H9 (cell line): ENCODE measurements around the gene KDM1B. TPM values are rescaled to one million over a fixed set of nuclear protein-coding genes. Genes with fewer than 3 reads are reported as not detected.

Experiments
- DNase-seq: peaks from one replicate; pipeline ENCODE4 v3.0.0-alpha.2; 2017
- H2AFZ ChIP-seq: one replicate; pipeline ENCODE4 v1.6.1; 2013; ENCODE audit warnings: mild to moderate bottlenecking, low read length, control low read depth, moderate library complexity
- H2AK5ac ChIP-seq: 2 replicates; pipeline ENCODE4 v1.6.1; 2013; ENCODE audit warnings: low read length, control low read depth, mixed read lengths; ENCODE audit not compliant: insufficient read length
- H2BK120ac ChIP-seq: one replicate; pipeline ENCODE4 v1.6.1; 2013; ENCODE audit warnings: low read depth, mild to moderate bottlenecking, low read length, control low read depth, inconsistent platforms; ENCODE audit not compliant: poor library complexity, severe bottlenecking
- H2BK12ac ChIP-seq: 2 replicates; pipeline ENCODE4 v1.6.1; 2013; ENCODE audit warnings: low read length, control low read depth, mixed read lengths, low read depth; ENCODE audit not compliant: insufficient read length
- H2BK15ac ChIP-seq: 2 replicates; pipeline ENCODE4 v1.6.1; 2013; ENCODE audit warnings: low read depth, low read length, control low read depth
- H2BK20ac ChIP-seq: one replicate; pipeline ENCODE4 v1.6.1; 2013; ENCODE audit warnings: low read depth, mild to moderate bottlenecking, low read length, control low read depth, inconsistent platforms; ENCODE audit not compliant: poor library complexity, severe bottlenecking
- H2BK5ac ChIP-seq: 2 replicates; pipeline ENCODE4 v1.6.1; 2013; ENCODE audit warnings: low read length, control low read depth, mixed read lengths; ENCODE audit not compliant: insufficient read length
- H3K14ac ChIP-seq: 2 replicates; pipeline ENCODE4 v1.6.1; 2013; ENCODE audit warnings: low read length, control low read depth; ENCODE audit not compliant: insufficient read depth
- H3K18ac ChIP-seq: 2 replicates; pipeline ENCODE4 v1.6.1; 2013; ENCODE audit warnings: low read depth, mild to moderate bottlenecking, mixed read lengths, low read length, control low read depth; ENCODE audit not compliant: insufficient read length
- H3K23ac ChIP-seq: 2 replicates; pipeline ENCODE4 v1.6.1; 2013; ENCODE audit warnings: low read length, control low read depth, mixed read lengths, low read depth; ENCODE audit not compliant: insufficient read length
- H3K23me2 ChIP-seq: 2 replicates; pipeline ENCODE4 v1.6.1; 2013; ENCODE audit warnings: low read depth, mild to moderate bottlenecking, mixed read lengths, low read length, control low read depth; ENCODE audit not compliant: insufficient read length, poor library complexity, severe bottlenecking
- H3K27ac ChIP-seq: 2 replicates; pipeline ENCODE4 v1.5.1; 2013; ENCODE audit warnings: low read length, control low read depth, mixed read lengths, low read depth; ENCODE audit not compliant: insufficient read length
- H3K27me3 ChIP-seq: 2 replicates; pipeline ENCODE4 v1.6.1; 2013; ENCODE audit warnings: low read length, control low read depth, inconsistent platforms; ENCODE audit not compliant: insufficient read depth
- H3K4ac ChIP-seq: 2 replicates; pipeline ENCODE4 v1.6.1; 2013; ENCODE audit warnings: low read depth, mild to moderate bottlenecking, control low read depth, inconsistent platforms, low read length, moderate library complexity
- H3K4me1 ChIP-seq: 2 replicates; pipeline ENCODE4 v1.6.1; 2013; ENCODE audit warnings: low read length, control low read depth, inconsistent platforms; ENCODE audit not compliant: insufficient read depth
- H3K4me2 ChIP-seq: 2 replicates; pipeline ENCODE4 v1.6.1; 2013; ENCODE audit warnings: low read length, control low read depth, mixed read lengths; ENCODE audit not compliant: insufficient read length, insufficient read depth
- H3K56ac ChIP-seq: 2 replicates; pipeline ENCODE4 v1.6.1; 2013; ENCODE audit warnings: low read depth, mild to moderate bottlenecking, mixed read lengths, low read length, control low read depth; ENCODE audit not compliant: insufficient read length
- H3K79me1 ChIP-seq: 2 replicates; pipeline ENCODE4 v1.6.1; 2013; ENCODE audit warnings: low read depth, mild to moderate bottlenecking, moderate library complexity, low read length, control low read depth, inconsistent platforms; ENCODE audit not compliant: insufficient read depth, poor library complexity, severe bottlenecking
- H3K79me2 ChIP-seq: 2 replicates; pipeline ENCODE4 v1.6.1; 2013; ENCODE audit warnings: low read length, control low read depth, inconsistent platforms; ENCODE audit not compliant: insufficient read depth
- H3K9ac ChIP-seq: 2 replicates; pipeline ENCODE4 v1.6.1; 2013; ENCODE audit warnings: low read length, control low read depth, mixed read lengths; ENCODE audit not compliant: insufficient read length; ENCODE audit errors: extremely low read depth
- H3K9me3 ChIP-seq: one replicate; pipeline ENCODE4 v1.6.1; 2013; ENCODE audit warnings: low read depth, low read length, inconsistent platforms; ENCODE audit not compliant: control insufficient read depth
- H3T11ph ChIP-seq: one replicate; pipeline ENCODE4 v1.6.1; 2013; ENCODE audit warnings: mild to moderate bottlenecking, low read length, control low read depth, inconsistent platforms
- H4K20me1 ChIP-seq: one replicate; pipeline ENCODE4 v1.6.1; 2013; ENCODE audit not compliant: control insufficient read depth, insufficient read length, insufficient read depth
- H4K5ac ChIP-seq: 2 replicates; pipeline ENCODE4 v1.6.1; 2013; ENCODE audit warnings: low read depth, mild to moderate bottlenecking, mixed read lengths, low read length, control low read depth; ENCODE audit not compliant: insufficient read length
- H4K8ac ChIP-seq: replicated peaks from 2 replicates; pipeline ENCODE4 v1.6.1; 2013; ENCODE audit warnings: low read length, control low read depth, mixed read lengths, low read depth; ENCODE audit not compliant: insufficient read length
- H4K91ac ChIP-seq: 2 replicates; pipeline ENCODE4 v1.6.1; 2013; ENCODE audit warnings: low read depth, mild to moderate bottlenecking, moderate library complexity, mixed read lengths, low read length, control low read depth; ENCODE audit not compliant: insufficient read length
- H3K27ac Mint-ChIP-seq, 3 experiments: 2 replicates in 2 of 3; 3 replicates in 1 of 3; pipeline ENCODE4 v1.8.0; 2020 to 2021; ENCODE audit warnings: mixed read lengths in 3 of 3, mild to moderate bottlenecking in 1 of 3, moderate library complexity in 1 of 3
- H3K27me3 Mint-ChIP-seq: 2 replicates; pipeline ENCODE4 v1.8.0; 2021; ENCODE audit warnings: low read depth, mild to moderate bottlenecking, moderate library complexity, mixed read lengths
- H3K36me3 Mint-ChIP-seq, 3 experiments: 2 replicates in 2 of 3; 3 replicates in 1 of 3; pipeline ENCODE4 v1.8.0; 2020 to 2021; ENCODE audit warnings: low read depth in 3 of 3, mixed read lengths in 3 of 3; ENCODE audit not compliant: insufficient read depth in 1 of 3
- H3K4me1 Mint-ChIP-seq, 2 experiments: 2 replicates each; pipeline ENCODE4 v1.8.0; 2020; ENCODE audit warnings: mixed read lengths in 2 of 2
- H3K4me3 Mint-ChIP-seq, 2 experiments: 2 replicates in 1 of 2; 3 replicates in 1 of 2; pipeline ENCODE4 v1.8.0; 2020 to 2021; ENCODE audit warnings: mild to moderate bottlenecking in 2 of 2, mixed read lengths in 2 of 2, moderate library complexity in 1 of 2
- H3K9me3 Mint-ChIP-seq, 2 experiments: 2 replicates in 1 of 2; 3 replicates in 1 of 2; pipeline ENCODE4 v1.8.0; 2020; ENCODE audit warnings: mild to moderate bottlenecking in 2 of 2, mixed read lengths in 2 of 2, moderate library complexity in 1 of 2
- WGBS: extraction: QIAGEN DNeasy Blood & Tissue Kit; methylation state at CpG from one replicate; pipeline ENCODE4 v1.1.7; 2013; ENCODE audit warnings: missing lambda C conversion rate, low lambda C conversion rate, mixed read lengths; ENCODE audit not compliant: insufficient read length; ENCODE audit errors: extremely low coverage; 5-methylcytosine and 5-hydroxymethylcytosine counted together
- total RNA-seq: library from RNA; stranded (reverse); gene quantifications from 2 replicates; pipeline ENCODE4 v1.2.1, GENCODE V29; 2021
- TF ChIP-seq, protein P1 (sequence below): fragments of 200-600 bp; sonication (generic); conservative IDR thresholded peaks from 3 replicates; pipeline ENCODE4 v1.8.0; 2021; ENCODE audit warnings: antibody characterized with exemption, mild to moderate bottlenecking

Gene KDM1B
- total RNA-seq, 1 experiment from 2014 or later: 5.4 TPM

GRCh38 chr6:18186540-18187250 is 31.5 kb downstream of the KDM1B start:
- no peaks in the 10 kb centered on the region for H3K27me3 ChIP-seq
- H3K9me3 ChIP-seq: no peaks in the 10 kb centered on the region
- TF ChIP-seq, protein P1, sequence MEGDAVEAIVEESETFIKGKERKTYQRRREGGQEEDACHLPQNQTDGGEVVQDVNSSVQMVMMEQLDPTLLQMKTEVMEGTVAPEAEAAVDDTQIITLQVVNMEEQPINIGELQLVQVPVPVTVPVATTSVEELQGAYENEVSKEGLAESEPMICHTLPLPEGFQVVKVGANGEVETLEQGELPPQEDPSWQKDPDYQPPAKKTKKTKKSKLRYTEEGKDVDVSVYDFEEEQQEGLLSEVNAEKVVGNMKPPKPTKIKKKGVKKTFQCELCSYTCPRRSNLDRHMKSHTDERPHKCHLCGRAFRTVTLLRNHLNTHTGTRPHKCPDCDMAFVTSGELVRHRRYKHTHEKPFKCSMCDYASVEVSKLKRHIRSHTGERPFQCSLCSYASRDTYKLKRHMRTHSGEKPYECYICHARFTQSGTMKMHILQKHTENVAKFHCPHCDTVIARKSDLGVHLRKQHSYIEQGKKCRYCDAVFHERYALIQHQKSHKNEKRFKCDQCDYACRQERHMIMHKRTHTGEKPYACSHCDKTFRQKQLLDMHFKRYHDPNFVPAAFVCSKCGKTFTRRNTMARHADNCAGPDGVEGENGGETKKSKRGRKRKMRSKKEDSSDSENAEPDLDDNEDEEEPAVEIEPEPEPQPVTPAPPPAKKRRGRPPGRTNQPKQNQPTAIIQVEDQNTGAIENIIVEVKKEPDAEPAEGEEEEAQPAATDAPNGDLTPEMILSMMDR: no peak
- Mint-ChIP-seq H3K4me3 (peak overlapping the region in 1 of 2 experiments; percentile 66; a peak in 3 of 5 replicates), H3K27ac (peak overlapping the region; percentile 74 to 98 (median 96)), H3K4me1 (peaks cover 35 to 47% of the 10 kb centered on the region in 2 experiments), H3K36me3 (peaks cover 0 to 6% (median 2%) of the 10 kb centered on the region in 3 experiments; a peak in 4 of 7 replicates), H3K27me3 (no peaks in the 10 kb centered on the region), H3K9me3 (no peaks in the 10 kb centered on the region)
- no peak overlapping the region for H4K5ac ChIP-seq
- no peak overlapping the region for H3K4ac ChIP-seq
- H3K79me1 ChIP-seq: no peaks in the 10 kb centered on the region
- H2BK5ac ChIP-seq: no peak overlapping the region
- no peak overlapping the region for H3K14ac ChIP-seq
- H3K56ac ChIP-seq: no peak overlapping the region
- no peak overlapping the region for H2BK15ac ChIP-seq
- no peak overlapping the region for H2BK120ac ChIP-seq
- no CpG with 5 or more reads among the region's 4 CpGs for WGBS
- H3K79me2 ChIP-seq: no peaks in the 10 kb centered on the region
- no peak overlapping the region for H2AFZ ChIP-seq
- H3K27ac ChIP-seq: peak overlapping the region; percentile 74
- H4K91ac ChIP-seq: no peak overlapping the region
- no peak overlapping the region for H2BK12ac ChIP-seq
- no peak overlapping the region for H2AK5ac ChIP-seq
- no peak overlapping the region for H3K18ac ChIP-seq
- no peak overlapping the region for H4K8ac ChIP-seq
- no peak for DNase-seq
- H4K20me1 ChIP-seq: no peaks in the 10 kb centered on the region
- H2BK20ac ChIP-seq: no peak overlapping the region
- H3K23me2 ChIP-seq: no peaks in the 10 kb centered on the region
- H3K23ac ChIP-seq: no peak overlapping the region
- H3K4me2 ChIP-seq: peak overlapping the region; percentile 13
- H3K4me1 ChIP-seq: peaks cover 7% of the 10 kb centered on the region; the same call in 1 of the 2 replicates
- H3K9ac ChIP-seq: no peak overlapping the region
- H3T11ph ChIP-seq: no peak overlapping the region
